ENCODE results near the gene OR13D1. TPM values are rescaled to one million over a fixed set of nuclear protein-coding genes. Genes with fewer than 3 reads are reported as not detected.
"Not testable (repeated sequence)": the region's sequence is repeated elsewhere in the genome, so short reads cannot be mapped to it uniquely, and the experiment has no call there.

OR13D1 gene
- total RNA-seq (2014; rRNA removed; shearing (Covaris generic)), result not detected in 2 replicates

DNA sequence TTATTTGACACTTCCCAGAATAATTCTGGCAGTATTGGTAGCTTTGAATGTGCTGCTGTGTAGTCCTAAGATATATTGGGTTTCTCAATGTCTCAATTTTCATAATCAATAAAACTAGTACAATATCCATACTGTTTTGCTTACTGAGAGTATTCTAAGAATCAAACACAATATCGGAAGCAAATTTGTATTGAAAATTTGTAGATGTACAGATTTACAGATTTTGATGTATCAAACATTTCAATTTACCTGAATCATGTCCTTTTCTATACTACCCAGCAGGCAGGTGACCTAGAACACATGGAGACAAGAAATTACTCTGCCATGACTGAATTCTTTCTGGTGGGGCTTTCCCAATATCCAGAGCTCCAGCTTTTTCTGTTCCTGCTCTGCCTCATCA lies at the start of gene OR13D1:
TSS of gene OR13D1 (plus strand) at position 301 of the 400 bp plus-strand sequence. CDS start at position 301, 0 bp downstream.
- no peak for DNase-seq (ENCODE audit: low read depth)

DNA sequence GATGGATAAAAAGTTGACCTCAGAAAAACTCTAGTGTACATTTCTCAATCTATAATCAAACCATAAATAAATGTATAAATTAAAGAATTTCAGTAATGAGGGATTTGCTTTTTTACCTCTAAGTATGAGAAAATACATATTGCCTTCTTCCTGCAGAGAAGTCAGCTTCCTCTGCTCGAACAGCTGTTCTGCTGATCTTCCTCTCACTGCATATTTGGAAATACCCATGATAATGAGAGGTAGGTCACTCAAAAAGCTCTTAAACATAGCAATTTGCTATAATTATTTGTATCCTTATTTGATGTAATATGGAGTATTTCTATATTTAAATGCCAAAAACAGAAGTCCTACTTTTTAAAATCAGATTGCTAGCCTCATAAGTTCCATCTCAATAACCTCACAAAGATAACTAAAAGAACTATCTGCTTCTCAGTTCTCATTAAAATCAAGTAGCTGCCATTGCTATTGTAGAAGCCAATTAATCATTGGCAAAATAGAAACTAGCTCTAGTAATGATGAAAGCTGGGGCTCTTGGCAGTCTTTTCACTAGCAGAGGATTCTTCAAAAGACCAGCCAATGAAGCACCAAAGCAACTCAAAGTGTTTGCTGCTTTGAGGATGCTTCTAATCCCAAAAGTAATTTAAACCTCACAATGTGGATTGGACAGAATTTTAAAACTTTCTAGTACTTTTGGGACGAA lies 35.7 kb upstream of the OR13D1 start:
- no peak for DNase-seq (ENCODE audit: low read depth)

- no peak for DNase-seq (ENCODE audit: low read depth)
These were observed 18.7 kb upstream of the OR13D1 start for GRCh38 chr9:104675611-104676010.

- DNase-seq (ENCODE audit: low read depth), result peak; percentile 49
These were observed 11.7 kb upstream of the OR13D1 start for GRCh38 chr9:104682642-104683041.

DNA sequence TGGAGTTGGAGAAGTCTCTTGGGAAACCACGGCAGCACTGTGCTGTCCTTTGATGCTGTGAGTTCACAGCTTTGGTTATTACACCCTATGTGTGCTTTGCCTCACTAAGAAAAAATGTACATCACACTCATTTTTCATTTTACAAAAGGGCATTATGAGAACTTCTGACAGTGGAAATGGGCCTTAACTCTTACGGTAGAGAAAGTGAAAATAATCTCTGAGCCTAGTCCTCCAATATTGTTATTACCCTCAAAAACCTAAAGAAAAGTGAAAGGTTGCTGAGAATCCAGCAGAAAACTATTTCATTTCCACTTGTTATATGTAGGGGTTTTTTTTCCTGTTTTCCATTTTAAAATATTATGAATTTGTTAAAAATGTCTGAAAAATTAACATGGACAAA lies 8.2 kb upstream of the OR13D1 start:
- DNase-seq (ENCODE audit: low read depth), result no peak

DNA sequence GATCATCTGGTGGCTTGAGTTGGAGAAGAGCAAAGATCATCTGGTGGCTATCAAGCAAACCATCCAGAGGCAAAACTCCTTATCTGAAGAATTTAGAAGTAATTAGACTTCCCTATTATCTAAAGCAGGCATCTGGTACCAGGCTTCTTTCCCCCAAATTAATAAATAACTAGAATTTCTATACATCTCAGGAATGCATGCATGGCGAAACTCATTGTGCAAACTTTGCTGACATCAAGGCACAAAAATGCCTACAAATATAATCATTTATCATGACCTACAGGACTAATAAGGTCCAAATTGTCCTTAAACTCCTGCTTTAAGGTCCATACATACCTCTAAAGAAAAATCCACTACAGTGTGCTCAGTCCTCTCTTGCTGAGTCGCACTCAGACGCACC lies 6.0 kb downstream of the OR13D1 start:
- DNase-seq (ENCODE audit: low read depth), result no peak

DNA sequence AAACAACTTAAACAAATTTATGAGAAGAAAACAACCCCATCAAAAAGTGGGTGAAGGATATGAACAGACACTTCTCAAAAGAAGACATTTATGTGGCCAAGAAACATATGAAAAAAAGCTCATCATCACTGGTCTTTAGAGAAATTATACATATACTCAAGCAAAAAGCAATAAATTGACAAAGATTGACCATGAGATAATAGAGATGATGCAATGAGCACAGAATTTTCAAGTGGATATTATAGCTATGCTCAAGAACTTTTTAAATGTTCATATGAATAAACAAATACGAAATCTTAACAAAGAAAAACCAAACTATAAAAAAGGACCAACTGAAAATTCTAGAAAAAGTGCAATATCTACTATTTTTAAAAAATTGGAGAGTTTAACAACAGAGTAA lies 14.4 kb downstream of the OR13D1 start:
- DNase-seq (ENCODE audit: low read depth), result not testable (repeated sequence)

- no peak for DNase-seq (ENCODE audit: low read depth)
These were observed 17.3 kb downstream of the OR13D1 start for GRCh38 chr9:104711604-104712003.

DNA sequence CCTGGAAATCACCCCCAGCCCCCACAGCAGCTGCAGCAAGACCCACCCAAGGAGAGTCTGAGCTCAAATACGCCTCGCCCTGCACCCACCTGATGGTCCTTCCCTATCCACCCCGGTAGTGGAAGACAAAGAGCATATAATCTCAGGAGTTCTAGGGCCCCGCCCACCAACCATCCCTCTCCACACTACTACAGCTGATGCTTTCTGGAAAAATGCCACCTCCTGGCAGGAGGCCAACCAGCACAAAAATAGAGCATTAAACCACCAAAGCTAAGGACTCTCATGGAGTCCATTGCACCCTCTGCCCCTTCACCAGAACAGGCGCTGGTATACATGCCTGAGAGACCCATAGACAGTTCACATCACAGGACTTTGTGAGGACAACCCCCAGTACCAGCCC lies 30.7 kb downstream of the OR13D1 start:
- no peak for DNase-seq (ENCODE audit: low read depth)

DNA sequence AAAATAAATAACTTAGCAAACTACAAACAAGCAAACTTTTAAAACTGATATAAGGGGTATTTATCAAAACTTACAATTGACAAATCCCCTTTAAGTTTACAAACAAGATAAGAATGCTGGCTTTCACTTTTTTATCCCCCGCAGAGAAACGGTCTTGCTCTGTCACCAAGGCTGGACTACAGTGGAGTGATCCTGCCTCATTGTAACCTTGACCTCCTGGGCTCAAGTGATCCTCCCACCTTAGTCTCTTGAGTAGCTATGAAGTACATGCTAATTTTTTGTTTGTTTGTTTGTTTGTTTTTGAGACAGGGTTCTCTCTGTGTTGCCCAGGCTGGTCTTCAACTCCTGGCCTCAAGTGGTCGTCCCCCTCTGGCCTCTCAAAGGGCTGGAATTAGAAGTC lies 44.1 kb downstream of the OR13D1 start:
- DNase-seq (ENCODE audit: low read depth), result no peak

GRCh38 chr9:104740621-104741020 lies 46.3 kb downstream of the OR13D1 start:
- no peak for DNase-seq (ENCODE audit: low read depth)

GRCh38 chr9:104743376-104743985 lies 49.2 kb downstream of the OR13D1 start:
- DNase-seq (ENCODE audit: low read depth), result peak; percentile 75

Other genes with a start within 250 kb of the OR13D1 start
- gene OR13F1, start 190.3 kb upstream of the OR13D1 start, total RNA-seq (2014; rRNA removed; shearing (Covaris generic)), result not detected in 2 replicates
- not detected in 2 replicates for gene OR13C4, start 167.3 kb upstream of the OR13D1 start, total RNA-seq (2014; rRNA removed; shearing (Covaris generic))
- not detected in 2 replicates for gene OR13C3, start 157.7 kb upstream of the OR13D1 start, total RNA-seq (2014; rRNA removed; shearing (Covaris generic))
- not detected in 2 replicates for gene OR13C8, start 125.3 kb upstream of the OR13D1 start, total RNA-seq (2014; rRNA removed; shearing (Covaris generic))
- gene OR13C5, start 95.1 kb upstream of the OR13D1 start, total RNA-seq (2014; rRNA removed; shearing (Covaris generic)), result not detected in 2 replicates
- not detected in 2 replicates for gene OR13C2, start 88.9 kb upstream of the OR13D1 start, total RNA-seq (2014; rRNA removed; shearing (Covaris generic))
- gene OR13C9, start 76.3 kb upstream of the OR13D1 start, total RNA-seq (2014; rRNA removed; shearing (Covaris generic)), result not detected in 2 replicates
- gene NIPSNAP3A, start 53.2 kb downstream of the OR13D1 start, total RNA-seq (2014; rRNA removed; shearing (Covaris generic)), result 19.1 and 20.7 TPM in 2 replicates
- gene NIPSNAP3B, start 69.6 kb downstream of the OR13D1 start, total RNA-seq (2014; rRNA removed; shearing (Covaris generic)), result 0.06 TPM in 1 of 2 replicates, not detected in the other
- 0.74 and 0.83 TPM in 2 replicates for gene ABCA1, start 233.6 kb downstream of the OR13D1 start, total RNA-seq (2014; rRNA removed; shearing (Covaris generic))